Measurements from ENCODE around the gene ATG16L2.
"Not testable (repeated sequence)": the region's sequence is repeated elsewhere in the genome, so short reads cannot be mapped to it uniquely, and the experiment has no call there.

The ATG16L2 gene

GRCh38 chr11:72826942-72827480 is 12.8 kb downstream of the ATG16L2 start:
- no peak for DNase-seq

GRCh38 chr11:72827656-72828055 is 13.4 kb downstream of the ATG16L2 start:
- DNase-seq: not testable (repeated sequence)

GRCh38 chr11:72828081-72828567 is 13.9 kb downstream of the ATG16L2 start:
- DNase-seq: no peak

- no peak for DNase-seq
Observed at GRCh38 chr11:72828692-72829101, 14.5 kb downstream of the ATG16L2 start.

- no peak for DNase-seq
Observed at GRCh38 chr11:72829178-72829577, 15.0 kb downstream of the ATG16L2 start.

- DNase-seq: no peak
Observed at GRCh38 chr11:72829884-72830533, 15.8 kb downstream of the ATG16L2 start.

GRCh38 chr11:72831521-72832300 is 17.5 kb downstream of the ATG16L2 start:
- DNase-seq: peak; percentile 56

GRCh38 chr11:72832301-72833082 is 18.3 kb downstream of the ATG16L2 start:
- DNase-seq: no peak

- no peak for DNase-seq
Observed at GRCh38 chr11:72833083-72833733, 19.0 kb downstream of the ATG16L2 start.

- DNase-seq: no peak
Observed at GRCh38 chr11:72833811-72834493, 19.7 kb downstream of the ATG16L2 start.

- no peak for DNase-seq
Observed at GRCh38 chr11:72834905-72835304, 20.7 kb downstream of the ATG16L2 start.

GRCh38 chr11:72836111-72836510 is 21.9 kb downstream of the ATG16L2 start:
- DNase-seq: no peak

GRCh38 chr11:72838691-72839305 is 24.6 kb downstream of the ATG16L2 start:
- no peak for DNase-seq

- no peak for DNase-seq
Observed at GRCh38 chr11:72840780-72841179, 26.6 kb downstream of the ATG16L2 start.

- no peak for DNase-seq
Observed at GRCh38 chr11:72841397-72841796, 27.2 kb downstream of the ATG16L2 start.

GRCh38 chr11:72842126-72842525 is 27.9 kb downstream of the ATG16L2 start:
- DNase-seq: no peak

- DNase-seq: no peak
Observed at GRCh38 chr11:72842653-72843330, 28.6 kb downstream of the ATG16L2 start.

GRCh38 chr11:72844356-72844755 is 30.1 kb downstream of the ATG16L2 start:
- DNase-seq: no peak

- DNase-seq: peak; percentile 34
Observed at GRCh38 chr11:72848846-72849466, 34.7 kb downstream of the ATG16L2 start.

GRCh38 chr11:72850832-72851231 is 36.6 kb downstream of the ATG16L2 start:
- DNase-seq: no peak

Measured in activated naive CD4-positive, alpha-beta T cell treated with Interleukin-2 at 50 U/mL for 16 hours (primary cell).